ENCODE measurements around the gene POLD4.

GRCh38 chr11:67353317-67354074, at the start of gene POLD4:
- TF ChIP-seq POLR2AphosphoS5 (IDR thresholded peaks at IDR 0.05) (peak; percentile 29 to 55 (median 32)), POLR2A (IDR thresholded peaks at IDR 0.05) (peak; percentile 37 to 89), CTCF (IDR thresholded peaks at IDR 0.05) (no peak)

Data from suprapubic skin (tissue), 4 donors.